H9 (cell line): Measurements from ENCODE around the gene LAIR1. TPM values are rescaled to one million over a fixed set of nuclear protein-coding genes. Genes with fewer than 3 reads are reported as not detected.

Experiments
- DNase-seq: peaks from one replicate; pipeline ENCODE4 v3.0.0-alpha.2; 2017
- H2AFZ ChIP-seq: one replicate; pipeline ENCODE4 v1.6.1; 2013; ENCODE audit warnings: mild to moderate bottlenecking, low read length, control low read depth, moderate library complexity
- H2AK5ac ChIP-seq: 2 replicates; pipeline ENCODE4 v1.6.1; 2013; ENCODE audit warnings: low read length, control low read depth, mixed read lengths; ENCODE audit not compliant: insufficient read length
- H2BK120ac ChIP-seq: one replicate; pipeline ENCODE4 v1.6.1; 2013; ENCODE audit warnings: low read depth, mild to moderate bottlenecking, low read length, control low read depth, inconsistent platforms; ENCODE audit not compliant: poor library complexity, severe bottlenecking
- H2BK12ac ChIP-seq: 2 replicates; pipeline ENCODE4 v1.6.1; 2013; ENCODE audit warnings: low read length, control low read depth, mixed read lengths, low read depth; ENCODE audit not compliant: insufficient read length
- H2BK15ac ChIP-seq: 2 replicates; pipeline ENCODE4 v1.6.1; 2013; ENCODE audit warnings: low read depth, low read length, control low read depth
- H2BK20ac ChIP-seq: one replicate; pipeline ENCODE4 v1.6.1; 2013; ENCODE audit warnings: low read depth, mild to moderate bottlenecking, low read length, control low read depth, inconsistent platforms; ENCODE audit not compliant: poor library complexity, severe bottlenecking
- H2BK5ac ChIP-seq: 2 replicates; pipeline ENCODE4 v1.6.1; 2013; ENCODE audit warnings: low read length, control low read depth, mixed read lengths; ENCODE audit not compliant: insufficient read length
- H3K14ac ChIP-seq: 2 replicates; pipeline ENCODE4 v1.6.1; 2013; ENCODE audit warnings: low read length, control low read depth; ENCODE audit not compliant: insufficient read depth
- H3K18ac ChIP-seq: 2 replicates; pipeline ENCODE4 v1.6.1; 2013; ENCODE audit warnings: low read depth, mild to moderate bottlenecking, mixed read lengths, low read length, control low read depth; ENCODE audit not compliant: insufficient read length
- H3K23ac ChIP-seq: 2 replicates; pipeline ENCODE4 v1.6.1; 2013; ENCODE audit warnings: low read length, control low read depth, mixed read lengths, low read depth; ENCODE audit not compliant: insufficient read length
- H3K23me2 ChIP-seq: 2 replicates; pipeline ENCODE4 v1.6.1; 2013; ENCODE audit warnings: low read depth, mild to moderate bottlenecking, mixed read lengths, low read length, control low read depth; ENCODE audit not compliant: insufficient read length, poor library complexity, severe bottlenecking
- H3K27ac ChIP-seq: 2 replicates; pipeline ENCODE4 v1.5.1; 2013; ENCODE audit warnings: low read length, control low read depth, mixed read lengths, low read depth; ENCODE audit not compliant: insufficient read length
- H3K27me3 ChIP-seq: 2 replicates; pipeline ENCODE4 v1.6.1; 2013; ENCODE audit warnings: low read length, control low read depth, inconsistent platforms; ENCODE audit not compliant: insufficient read depth
- H3K4ac ChIP-seq: 2 replicates; pipeline ENCODE4 v1.6.1; 2013; ENCODE audit warnings: low read depth, mild to moderate bottlenecking, control low read depth, inconsistent platforms, low read length, moderate library complexity
- H3K4me1 ChIP-seq: 2 replicates; pipeline ENCODE4 v1.6.1; 2013; ENCODE audit warnings: low read length, control low read depth, inconsistent platforms; ENCODE audit not compliant: insufficient read depth
- H3K4me2 ChIP-seq: 2 replicates; pipeline ENCODE4 v1.6.1; 2013; ENCODE audit warnings: low read length, control low read depth, mixed read lengths; ENCODE audit not compliant: insufficient read length, insufficient read depth
- H3K56ac ChIP-seq: 2 replicates; pipeline ENCODE4 v1.6.1; 2013; ENCODE audit warnings: low read depth, mild to moderate bottlenecking, mixed read lengths, low read length, control low read depth; ENCODE audit not compliant: insufficient read length
- H3K79me1 ChIP-seq: 2 replicates; pipeline ENCODE4 v1.6.1; 2013; ENCODE audit warnings: low read depth, mild to moderate bottlenecking, moderate library complexity, low read length, control low read depth, inconsistent platforms; ENCODE audit not compliant: insufficient read depth, poor library complexity, severe bottlenecking
- H3K79me2 ChIP-seq: 2 replicates; pipeline ENCODE4 v1.6.1; 2013; ENCODE audit warnings: low read length, control low read depth, inconsistent platforms; ENCODE audit not compliant: insufficient read depth
- H3K9ac ChIP-seq: 2 replicates; pipeline ENCODE4 v1.6.1; 2013; ENCODE audit warnings: low read length, control low read depth, mixed read lengths; ENCODE audit not compliant: insufficient read length; ENCODE audit errors: extremely low read depth
- H3K9me3 ChIP-seq: one replicate; pipeline ENCODE4 v1.6.1; 2013; ENCODE audit warnings: low read depth, low read length, inconsistent platforms; ENCODE audit not compliant: control insufficient read depth
- H3T11ph ChIP-seq: one replicate; pipeline ENCODE4 v1.6.1; 2013; ENCODE audit warnings: mild to moderate bottlenecking, low read length, control low read depth, inconsistent platforms
- H4K20me1 ChIP-seq: one replicate; pipeline ENCODE4 v1.6.1; 2013; ENCODE audit not compliant: control insufficient read depth, insufficient read length, insufficient read depth
- H4K5ac ChIP-seq: 2 replicates; pipeline ENCODE4 v1.6.1; 2013; ENCODE audit warnings: low read depth, mild to moderate bottlenecking, mixed read lengths, low read length, control low read depth; ENCODE audit not compliant: insufficient read length
- H4K8ac ChIP-seq: replicated peaks from 2 replicates; pipeline ENCODE4 v1.6.1; 2013; ENCODE audit warnings: low read length, control low read depth, mixed read lengths, low read depth; ENCODE audit not compliant: insufficient read length
- H4K91ac ChIP-seq: 2 replicates; pipeline ENCODE4 v1.6.1; 2013; ENCODE audit warnings: low read depth, mild to moderate bottlenecking, moderate library complexity, mixed read lengths, low read length, control low read depth; ENCODE audit not compliant: insufficient read length
- H3K27ac Mint-ChIP-seq, 3 experiments: 2 replicates in 2 of 3; 3 replicates in 1 of 3; pipeline ENCODE4 v1.8.0; 2020 to 2021; ENCODE audit warnings: mixed read lengths in 3 of 3, mild to moderate bottlenecking in 1 of 3, moderate library complexity in 1 of 3
- H3K27me3 Mint-ChIP-seq: 2 replicates; pipeline ENCODE4 v1.8.0; 2021; ENCODE audit warnings: low read depth, mild to moderate bottlenecking, moderate library complexity, mixed read lengths
- H3K36me3 Mint-ChIP-seq, 3 experiments: 2 replicates in 2 of 3; 3 replicates in 1 of 3; pipeline ENCODE4 v1.8.0; 2020 to 2021; ENCODE audit warnings: low read depth in 3 of 3, mixed read lengths in 3 of 3; ENCODE audit not compliant: insufficient read depth in 1 of 3
- H3K4me1 Mint-ChIP-seq, 2 experiments: 2 replicates each; pipeline ENCODE4 v1.8.0; 2020; ENCODE audit warnings: mixed read lengths in 2 of 2
- H3K4me3 Mint-ChIP-seq, 2 experiments: 2 replicates in 1 of 2; 3 replicates in 1 of 2; pipeline ENCODE4 v1.8.0; 2020 to 2021; ENCODE audit warnings: mild to moderate bottlenecking in 2 of 2, mixed read lengths in 2 of 2, moderate library complexity in 1 of 2
- H3K9me3 Mint-ChIP-seq, 2 experiments: 2 replicates in 1 of 2; 3 replicates in 1 of 2; pipeline ENCODE4 v1.8.0; 2020; ENCODE audit warnings: mild to moderate bottlenecking in 2 of 2, mixed read lengths in 2 of 2, moderate library complexity in 1 of 2
- WGBS: extraction: QIAGEN DNeasy Blood & Tissue Kit; methylation state at CpG from one replicate; pipeline ENCODE4 v1.1.7; 2013; ENCODE audit warnings: missing lambda C conversion rate, low lambda C conversion rate, mixed read lengths; ENCODE audit not compliant: insufficient read length; ENCODE audit errors: extremely low coverage; 5-methylcytosine and 5-hydroxymethylcytosine counted together
- total RNA-seq: library from RNA; stranded (reverse); gene quantifications from 2 replicates; pipeline ENCODE4 v1.2.1, GENCODE V29; 2021
- TF ChIP-seq, protein P1 (sequence below): fragments of 200-600 bp; sonication (generic); conservative IDR thresholded peaks from 3 replicates; pipeline ENCODE4 v1.8.0; 2021; ENCODE audit warnings: antibody characterized with exemption, mild to moderate bottlenecking

The LAIR1 gene
- total RNA-seq, 1 experiment from 2014 or later: not detected

DNA sequence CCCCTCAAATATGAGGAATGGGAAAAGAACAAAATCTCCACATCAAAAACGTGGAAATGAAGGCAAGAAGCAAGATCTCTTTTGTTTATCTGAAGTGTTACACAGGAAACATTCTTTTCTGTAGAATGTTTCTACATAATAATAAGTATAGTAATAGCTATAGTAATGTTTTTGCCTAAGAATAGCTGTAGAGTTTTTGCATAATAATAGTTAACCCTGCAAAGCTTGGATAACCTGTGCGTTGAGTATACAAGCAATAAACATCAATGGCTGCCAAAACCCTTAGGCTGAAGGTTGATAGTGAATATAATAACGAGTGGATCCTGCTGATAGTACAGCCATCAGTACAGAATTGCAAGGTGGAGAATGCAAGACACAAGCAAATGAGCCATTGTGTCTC, 40.7 kb downstream of the LAIR1 start:
- H3K56ac ChIP-seq: no peak overlapping the region
- no peak overlapping the region for H2AK5ac ChIP-seq
- TF ChIP-seq, protein P1, sequence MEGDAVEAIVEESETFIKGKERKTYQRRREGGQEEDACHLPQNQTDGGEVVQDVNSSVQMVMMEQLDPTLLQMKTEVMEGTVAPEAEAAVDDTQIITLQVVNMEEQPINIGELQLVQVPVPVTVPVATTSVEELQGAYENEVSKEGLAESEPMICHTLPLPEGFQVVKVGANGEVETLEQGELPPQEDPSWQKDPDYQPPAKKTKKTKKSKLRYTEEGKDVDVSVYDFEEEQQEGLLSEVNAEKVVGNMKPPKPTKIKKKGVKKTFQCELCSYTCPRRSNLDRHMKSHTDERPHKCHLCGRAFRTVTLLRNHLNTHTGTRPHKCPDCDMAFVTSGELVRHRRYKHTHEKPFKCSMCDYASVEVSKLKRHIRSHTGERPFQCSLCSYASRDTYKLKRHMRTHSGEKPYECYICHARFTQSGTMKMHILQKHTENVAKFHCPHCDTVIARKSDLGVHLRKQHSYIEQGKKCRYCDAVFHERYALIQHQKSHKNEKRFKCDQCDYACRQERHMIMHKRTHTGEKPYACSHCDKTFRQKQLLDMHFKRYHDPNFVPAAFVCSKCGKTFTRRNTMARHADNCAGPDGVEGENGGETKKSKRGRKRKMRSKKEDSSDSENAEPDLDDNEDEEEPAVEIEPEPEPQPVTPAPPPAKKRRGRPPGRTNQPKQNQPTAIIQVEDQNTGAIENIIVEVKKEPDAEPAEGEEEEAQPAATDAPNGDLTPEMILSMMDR: no peak
- DNase-seq: no peak
- H2AFZ ChIP-seq: no peak overlapping the region
- no peaks in the 10 kb centered on the region; the same call in 1 of the 2 replicates for H3K27me3 ChIP-seq
- H3K18ac ChIP-seq: no peak overlapping the region
- H4K20me1 ChIP-seq: no peaks in the 10 kb centered on the region
- no peak overlapping the region for H4K8ac ChIP-seq
- H2BK12ac ChIP-seq: no peak overlapping the region
- no peak overlapping the region for H3K4ac ChIP-seq
- H3K23me2 ChIP-seq: no peaks in the 10 kb centered on the region
- Mint-ChIP-seq H3K36me3 (peaks cover 8 to 25% (median 16%) of the 10 kb centered on the region in 3 experiments), H3K27ac (no peak overlapping the region), H3K27me3 (peaks cover 39% of the 10 kb centered on the region), H3K9me3 (peaks cover 27 to 56% of the 10 kb centered on the region in 2 experiments), H3K4me1 (peaks cover 16 to 25% of the 10 kb centered on the region in 2 experiments), H3K4me3 (peak overlapping the region in 1 of 2 experiments; percentile 36; a peak in 2 of 5 replicates)
- no peak overlapping the region for H4K91ac ChIP-seq
- peaks cover 6% of the 10 kb centered on the region for H3K4me1 ChIP-seq
- no peak overlapping the region for H2BK120ac ChIP-seq
- H3K9me3 ChIP-seq: peaks cover 4% of the 10 kb centered on the region
- H3K23ac ChIP-seq: no peak overlapping the region
- peak overlapping the region; percentile 32 for H3K27ac ChIP-seq
- H2BK15ac ChIP-seq: no peak overlapping the region
- H3K9ac ChIP-seq: no peak overlapping the region
- H3K4me2 ChIP-seq: peak overlapping the region; percentile 76
- WGBS: no CpG with 5 or more reads among the region's 3 CpGs
- no peak overlapping the region for H4K5ac ChIP-seq
- no peaks in the 10 kb centered on the region for H3K79me2 ChIP-seq
- H2BK5ac ChIP-seq: no peak overlapping the region
- no peaks in the 10 kb centered on the region for H3K79me1 ChIP-seq
- peak overlapping the region; percentile 53 for H3T11ph ChIP-seq
- no peak overlapping the region for H2BK20ac ChIP-seq
- H3K14ac ChIP-seq: no peak overlapping the region
